ENCODE data around the gene SPTLC1. TPM values are rescaled to one million over a fixed set of nuclear protein-coding genes. Genes with fewer than 3 reads are reported as not detected.

Gene SPTLC1
- total and polyA plus RNA-seq, 2 of the 13 experiments (the other 11 are each of a cell fraction or from before 2014, with no cell fraction given): 56.2 to 72.5 TPM

DNA sequence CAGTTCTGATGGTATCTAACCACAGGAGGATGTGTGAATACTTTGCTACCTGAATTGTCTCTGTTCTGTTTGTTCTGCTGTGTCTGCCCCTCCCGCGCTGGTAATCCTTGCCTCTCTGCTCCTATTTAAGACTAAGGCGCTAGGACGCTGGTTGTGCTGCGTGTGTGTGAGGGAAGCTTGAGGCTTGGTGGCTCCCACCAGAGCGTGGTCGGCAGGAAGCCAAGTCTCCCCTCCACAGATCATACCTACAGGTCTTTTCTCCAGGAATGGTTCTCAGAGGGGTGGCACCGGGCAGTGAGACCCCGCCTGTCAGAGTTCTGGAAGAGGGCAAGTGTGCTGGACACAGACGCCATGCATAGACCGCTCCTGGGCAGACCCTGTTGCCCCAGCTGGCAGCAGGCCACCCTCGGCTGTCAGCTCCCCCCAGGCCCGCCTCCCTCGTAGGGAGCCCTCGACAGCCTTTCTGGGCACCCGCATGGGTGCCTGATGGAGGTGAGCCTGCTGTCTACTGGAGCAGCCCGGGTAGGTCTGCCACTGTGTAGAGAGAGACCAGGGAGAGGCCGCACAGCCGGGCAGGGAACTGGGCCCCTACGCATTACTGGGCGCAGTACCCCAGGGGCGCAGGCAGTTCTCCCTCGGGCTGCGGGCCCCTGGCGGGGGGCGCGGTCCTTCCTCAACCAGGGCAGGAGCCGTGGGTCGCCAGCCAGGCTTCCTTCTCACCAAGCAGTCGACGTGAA lies 111.7 kb downstream of the SPTLC1 start:
- H3K27ac ChIP-seq (ENCODE audit: extremely low read length, insufficient read depth, low read length): no peak overlapping the region
- H3K4me1 ChIP-seq (ENCODE audit: insufficient read depth, low read length): no peaks in the 10 kb centered on the region
- in situ Hi-C loops (cut with HindIII; ENCODE audit: extremely low pct_ligation_motif_present, low pct_unique_long_range_greater_than_20kb) (no loop called here), intact Hi-C loops (cut with micrococcal nuclease; ENCODE audit: unreplicated experiment) (no loop called here)
- no peak overlapping the region for H3K4me2 ChIP-seq (ENCODE audit: low read depth, low read length)
- no TSS peak for BruUV-seq (replicated peaks)
- ChIA-PET CTCF (ENCODE audit: low intra/inter-chr PET ratio, low total read pairs) (no interaction called here), POLR2A (no interaction called here)
- ATAC-seq: no peak; the same call in 2 of the 3 replicates
- TF ChIP-seq, protein P1, sequence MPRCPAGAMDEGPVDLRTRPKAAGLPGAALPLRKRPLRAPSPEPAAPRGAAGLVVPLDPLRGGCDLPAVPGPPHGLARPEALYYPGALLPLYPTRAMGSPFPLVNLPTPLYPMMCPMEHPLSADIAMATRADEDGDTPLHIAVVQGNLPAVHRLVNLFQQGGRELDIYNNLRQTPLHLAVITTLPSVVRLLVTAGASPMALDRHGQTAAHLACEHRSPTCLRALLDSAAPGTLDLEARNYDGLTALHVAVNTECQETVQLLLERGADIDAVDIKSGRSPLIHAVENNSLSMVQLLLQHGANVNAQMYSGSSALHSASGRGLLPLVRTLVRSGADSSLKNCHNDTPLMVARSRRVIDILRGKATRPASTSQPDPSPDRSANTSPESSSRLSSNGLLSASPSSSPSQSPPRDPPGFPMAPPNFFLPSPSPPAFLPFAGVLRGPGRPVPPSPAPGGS (CRISPR knock-in tag; IDR thresholded peaks at IDR 0.05): no peak
- TF ChIP-seq TEAD2 (CRISPR knock-in tag; IDR thresholded peaks at IDR 0.05) (no peak), ZNF556 (CRISPR knock-in tag; IDR thresholded peaks at IDR 0.05; ENCODE audit: borderline replicate concordance) (no peak), SALL2 (CRISPR knock-in tag; IDR thresholded peaks at IDR 0.05) (no peak), SKI (IDR thresholded peaks at IDR 0.05; ENCODE audit: partially characterized antibody) (no peak), ZNF878 (CRISPR knock-in tag; IDR thresholded peaks at IDR 0.05) (no peak), SMAD3 (CRISPR knock-in tag; IDR thresholded peaks at IDR 0.05) (no peak), TAF1 (CRISPR knock-in tag; IDR thresholded peaks at IDR 0.05) (no peak), ZNF678 (CRISPR knock-in tag; IDR thresholded peaks at IDR 0.05) (no peak), SOX6 (IDR thresholded peaks at IDR 0.05) (no peak), SOX6 (CRISPR knock-in tag; IDR thresholded peaks at IDR 0.05) (no peak), TBP (CRISPR knock-in tag; IDR thresholded peaks at IDR 0.05) (no peak), GPN1 (CRISPR knock-in tag; IDR thresholded peaks at IDR 0.05; ENCODE audit: borderline replicate concordance) (no peak), THYN1 (CRISPR knock-in tag; IDR thresholded peaks at IDR 0.05; ENCODE audit: borderline replicate concordance, low read depth) (no peak), ZNF138 (CRISPR knock-in tag; IDR thresholded peaks at IDR 0.05; ENCODE audit: low read depth) (no peak)
- TF ChIP-seq, protein P2, sequence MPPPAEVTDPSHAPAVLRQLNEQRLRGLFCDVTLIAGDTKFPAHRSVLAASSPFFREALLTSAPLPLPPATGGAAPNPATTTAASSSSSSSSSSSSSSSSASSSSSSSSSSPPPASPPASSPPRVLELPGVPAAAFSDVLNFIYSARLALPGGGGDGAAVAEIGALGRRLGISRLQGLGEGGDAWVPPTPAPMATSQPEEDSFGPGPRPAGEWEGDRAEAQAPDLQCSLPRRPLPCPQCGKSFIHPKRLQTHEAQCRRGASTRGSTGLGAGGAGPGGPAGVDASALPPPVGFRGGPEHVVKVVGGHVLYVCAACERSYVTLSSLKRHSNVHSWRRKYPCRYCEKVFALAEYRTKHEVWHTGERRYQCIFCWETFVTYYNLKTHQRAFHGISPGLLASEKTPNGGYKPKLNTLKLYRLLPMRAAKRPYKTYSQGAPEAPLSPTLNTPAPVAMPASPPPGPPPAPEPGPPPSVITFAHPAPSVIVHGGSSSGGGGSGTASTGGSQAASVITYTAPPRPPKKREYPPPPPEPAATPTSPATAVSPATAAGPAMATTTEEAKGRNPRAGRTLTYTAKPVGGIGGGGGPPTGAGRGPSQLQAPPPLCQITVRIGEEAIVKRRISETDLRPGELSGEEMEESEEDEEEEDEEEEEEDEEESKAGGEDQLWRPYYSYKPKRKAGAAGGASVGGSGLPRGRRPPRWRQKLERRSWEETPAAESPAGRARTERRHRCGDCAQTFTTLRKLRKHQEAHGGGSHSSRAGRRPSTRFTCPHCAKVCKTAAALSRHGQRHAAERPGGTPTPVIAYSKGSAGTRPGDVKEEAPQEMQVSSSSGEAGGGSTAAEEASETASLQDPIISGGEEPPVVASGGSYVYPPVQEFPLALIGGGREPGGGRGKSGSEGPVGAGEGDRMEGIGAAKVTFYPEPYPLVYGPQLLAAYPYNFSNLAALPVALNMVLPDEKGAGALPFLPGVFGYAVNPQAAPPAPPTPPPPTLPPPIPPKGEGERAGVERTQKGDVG (CRISPR knock-in tag; IDR thresholded peaks at IDR 0.05; ENCODE audit: borderline replicate concordance): no peak
- TF ChIP-seq, protein P3, sequence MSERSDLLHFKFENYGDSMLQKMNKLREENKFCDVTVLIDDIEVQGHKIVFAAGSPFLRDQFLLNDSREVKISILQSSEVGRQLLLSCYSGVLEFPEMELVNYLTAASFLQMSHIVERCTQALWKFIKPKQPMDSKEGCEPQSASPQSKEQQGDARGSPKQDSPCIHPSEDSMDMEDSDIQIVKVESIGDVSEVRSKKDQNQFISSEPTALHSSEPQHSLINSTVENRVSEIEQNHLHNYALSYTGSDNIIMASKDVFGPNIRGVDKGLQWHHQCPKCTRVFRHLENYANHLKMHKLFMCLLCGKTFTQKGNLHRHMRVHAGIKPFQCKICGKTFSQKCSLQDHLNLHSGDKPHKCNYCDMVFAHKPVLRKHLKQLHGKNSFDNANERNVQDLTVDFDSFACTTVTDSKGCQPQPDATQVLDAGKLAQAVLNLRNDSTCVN (CRISPR knock-in tag; IDR thresholded peaks at IDR 0.05; ENCODE audit: borderline replicate concordance): no peak
- TF ChIP-seq, protein P4, sequence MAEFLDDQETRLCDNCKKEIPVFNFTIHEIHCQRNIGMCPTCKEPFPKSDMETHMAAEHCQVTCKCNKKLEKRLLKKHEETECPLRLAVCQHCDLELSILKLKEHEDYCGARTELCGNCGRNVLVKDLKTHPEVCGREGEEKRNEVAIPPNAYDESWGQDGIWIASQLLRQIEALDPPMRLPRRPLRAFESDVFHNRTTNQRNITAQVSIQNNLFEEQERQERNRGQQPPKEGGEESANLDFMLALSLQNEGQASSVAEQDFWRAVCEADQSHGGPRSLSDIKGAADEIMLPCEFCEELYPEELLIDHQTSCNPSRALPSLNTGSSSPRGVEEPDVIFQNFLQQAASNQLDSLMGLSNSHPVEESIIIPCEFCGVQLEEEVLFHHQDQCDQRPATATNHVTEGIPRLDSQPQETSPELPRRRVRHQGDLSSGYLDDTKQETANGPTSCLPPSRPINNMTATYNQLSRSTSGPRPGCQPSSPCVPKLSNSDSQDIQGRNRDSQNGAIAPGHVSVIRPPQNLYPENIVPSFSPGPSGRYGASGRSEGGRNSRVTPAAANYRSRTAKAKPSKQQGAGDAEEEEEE (CRISPR knock-in tag; IDR thresholded peaks at IDR 0.05; ENCODE audit: borderline replicate concordance): no peak
- no peak overlapping the region for H3K4me3 ChIP-seq (replicated peaks in 1 of 3; ENCODE audit: insufficient read depth in 1 of 3, low read depth in 2 of 3, low read length in 3 of 3)
- no peaks in the 10 kb centered on the region for H3K9me3 ChIP-seq (ENCODE audit: low read length)
- peaks cover 3 to 16% of the 10 kb centered on the region in 2 experiments; a peak in 4 of 5 replicates for H3K27me3 ChIP-seq (ENCODE audit: control insufficient read depth in 1 of 2, insufficient read depth in 2 of 2, low read length in 2 of 2)
- H3K36me3 ChIP-seq (replicated peaks in 1 of 2; ENCODE audit: control insufficient read depth in 1 of 2, insufficient read depth in 2 of 2, low read length in 2 of 2): no peaks in the 10 kb centered on the region
- WGBS (ENCODE audit: low lambda C conversion rate): 58% methylated on average over 19 of the region's 31 CpGs
- H2AFZ ChIP-seq (ENCODE audit: low read length): no peak overlapping the region
- no peaks in the 10 kb centered on the region for H3K79me2 ChIP-seq (ENCODE audit: insufficient read depth, low read length)
- DNase-seq (ENCODE audit: low spot score): no peak
- FAIRE-seq: no peak
- H4K20me1 ChIP-seq (ENCODE audit: insufficient read depth, low read length): no peaks in the 10 kb centered on the region
- H3K9ac ChIP-seq (ENCODE audit: insufficient read depth, low read depth, low read length): no peak overlapping the region
